ENCODE measurements around the gene DGKB.

Gene DGKB

DNA sequence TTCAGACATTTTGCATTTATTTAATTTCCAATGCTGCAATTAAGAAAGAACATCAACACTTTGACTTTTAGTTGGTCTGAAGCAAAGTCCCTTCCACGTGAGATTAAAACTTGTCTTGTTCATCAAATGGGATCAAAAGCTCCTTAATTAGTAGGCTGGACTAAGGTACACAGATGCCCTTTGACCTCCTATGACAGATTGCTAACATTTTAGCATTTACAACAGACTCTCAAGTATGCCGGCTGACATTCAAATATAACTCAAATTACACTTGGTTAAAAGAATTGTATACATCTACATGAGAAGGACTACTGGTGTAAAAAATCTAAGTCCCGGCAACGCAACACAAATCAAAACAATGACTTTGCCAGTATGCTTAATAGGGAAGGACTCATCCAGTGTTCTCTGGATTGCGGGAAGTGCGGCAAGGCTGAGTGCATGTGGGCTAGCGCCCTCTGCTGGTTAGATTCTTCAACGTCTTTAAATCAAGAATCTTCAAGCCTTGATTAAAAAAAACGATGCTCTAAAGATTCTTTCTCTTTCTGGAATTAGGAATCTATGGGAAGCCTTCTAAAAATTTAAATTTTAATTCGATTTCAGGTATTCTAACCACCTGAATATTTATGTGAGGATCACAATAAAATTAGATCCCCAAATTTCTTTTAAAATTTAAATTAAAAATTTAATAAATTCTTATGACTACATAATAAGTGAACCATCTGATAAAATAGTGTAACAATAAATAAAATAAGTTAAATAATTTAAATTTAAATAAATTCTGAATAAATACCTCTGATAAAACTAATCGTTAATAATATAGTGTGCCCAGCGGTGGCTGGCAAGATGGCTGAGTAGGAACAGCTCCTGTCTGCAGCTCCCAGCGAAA is 444.7 kb downstream of the DGKB start:
- DNase-seq, result peak; percentile 48 to 52 (median 51)

DNA sequence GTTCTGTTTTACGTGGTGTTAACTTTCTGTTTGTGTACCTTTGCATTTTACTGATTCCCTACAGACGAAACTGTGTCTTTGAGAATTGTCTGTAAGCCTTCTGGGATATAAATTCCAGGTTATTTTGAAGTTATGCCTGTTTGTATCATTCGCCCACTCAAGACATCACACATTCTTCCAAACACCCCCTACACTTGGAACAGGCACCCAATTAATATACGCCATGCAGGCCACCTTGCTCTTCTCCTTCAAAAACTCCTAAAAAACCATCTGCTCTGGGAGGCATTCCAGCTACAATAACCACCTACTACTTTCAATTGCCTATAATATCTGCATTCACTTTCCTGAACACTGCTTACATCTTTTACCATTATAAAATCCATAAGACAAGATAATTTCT is 453.3 kb downstream of the DGKB start:
- no peaks in the 10 kb centered on the region for H3K36me3 Mint-ChIP-seq (ENCODE audit: insufficient read depth)
- no peaks in the 10 kb centered on the region for H3K9me3 Mint-ChIP-seq
- no peak overlapping the region for H3K4me3 Mint-ChIP-seq
- ATAC-seq (replicated peaks), result no peak
- H3K27ac Mint-ChIP-seq, result no peak overlapping the region
- DNase-seq, result no peak
- peaks cover 0 to 6% of the 10 kb centered on the region in 2 donors for H3K27me3 Mint-ChIP-seq
- peaks cover 0 to 6% of the 10 kb centered on the region in 2 donors for H3K4me1 Mint-ChIP-seq (ENCODE audit: low read depth in 2 of 2)

More for the DNA sequence above, 444.7 kb downstream of the DGKB start:
- Mint-ChIP-seq H3K27ac (no peak overlapping the region), H3K4me1 (ENCODE audit: low read depth in 2 of 2) (peaks cover 0 to 3% of the 10 kb centered on the region in 2 donors), H3K9me3 (no peaks in the 10 kb centered on the region), H3K4me3 (no peak overlapping the region), H3K36me3 (ENCODE audit: insufficient read depth) (no peaks in the 10 kb centered on the region), H3K27me3 (peaks cover 0 to 4% of the 10 kb centered on the region in 2 donors)
- peak; percentile 59 for ATAC-seq (replicated peaks)

- no peak for DNase-seq
Measured at GRCh38 chr7:14446829-14447228, 455.7 kb downstream of the DGKB start.

GRCh38 chr7:14446219-14446618 is 456.3 kb downstream of the DGKB start:
- ATAC-seq (replicated peaks), result no peak
- no peak overlapping the region for H3K4me3 Mint-ChIP-seq
- H3K27ac Mint-ChIP-seq, result no peak overlapping the region
- no peaks in the 10 kb centered on the region for H3K36me3 Mint-ChIP-seq (ENCODE audit: insufficient read depth)
- no peaks in the 10 kb centered on the region for H3K9me3 Mint-ChIP-seq
- peaks cover 0 to 6% of the 10 kb centered on the region in 2 donors for H3K27me3 Mint-ChIP-seq
- peaks cover 0 to 6% of the 10 kb centered on the region in 2 donors for H3K4me1 Mint-ChIP-seq (ENCODE audit: low read depth in 2 of 2)
- no peak for DNase-seq

More at GRCh38 chr7:14446829-14447228, 455.7 kb downstream of the DGKB start:
- H3K4me1 Mint-ChIP-seq (ENCODE audit: low read depth in 2 of 2), result peaks cover 0 to 6% of the 10 kb centered on the region in 2 donors
- no peaks in the 10 kb centered on the region for H3K9me3 Mint-ChIP-seq
- H3K27me3 Mint-ChIP-seq, result peaks cover 0 to 6% of the 10 kb centered on the region in 2 donors
- peak; percentile 81 for ATAC-seq (replicated peaks)
- no peak overlapping the region for H3K27ac Mint-ChIP-seq
- no peaks in the 10 kb centered on the region for H3K36me3 Mint-ChIP-seq (ENCODE audit: insufficient read depth)
- H3K4me3 Mint-ChIP-seq, result no peak overlapping the region

DNA sequence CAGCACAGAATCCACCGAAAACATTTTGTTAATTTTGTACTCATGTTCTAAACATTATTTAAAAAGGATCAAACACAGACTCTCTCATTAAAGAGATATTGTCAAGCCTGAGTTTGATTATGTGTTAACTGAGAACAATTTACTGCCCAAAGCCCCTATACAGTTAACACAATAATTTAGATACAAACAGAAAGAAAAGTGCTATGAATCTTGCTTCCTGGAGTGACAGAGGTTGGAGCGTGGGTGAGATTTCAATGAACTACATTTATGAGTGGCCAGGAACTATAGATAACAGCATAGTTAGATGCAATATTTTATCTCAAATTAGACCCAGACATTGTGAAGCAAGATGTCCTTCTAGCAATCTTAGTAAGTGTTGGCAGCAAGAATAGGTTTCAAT is 464.2 kb downstream of the DGKB start:
- Mint-ChIP-seq H3K4me3 (no peak overlapping the region), H3K36me3 (ENCODE audit: insufficient read depth) (no peaks in the 10 kb centered on the region), H3K27me3 (no peaks in the 10 kb centered on the region), H3K27ac (no peak overlapping the region), H3K9me3 (no peaks in the 10 kb centered on the region), H3K4me1 (ENCODE audit: low read depth in 2 of 2) (no peaks in the 10 kb centered on the region)
- DNase-seq, result no peak
- ATAC-seq (replicated peaks), result no peak

GRCh38 chr7:14436878-14437277 is 465.7 kb downstream of the DGKB start:
- H3K4me3 Mint-ChIP-seq, result no peak overlapping the region
- H3K36me3 Mint-ChIP-seq (ENCODE audit: insufficient read depth), result no peaks in the 10 kb centered on the region
- no peaks in the 10 kb centered on the region for H3K27me3 Mint-ChIP-seq
- no peak for DNase-seq
- ATAC-seq (replicated peaks), result no peak
- no peaks in the 10 kb centered on the region for H3K9me3 Mint-ChIP-seq
- H3K4me1 Mint-ChIP-seq (ENCODE audit: low read depth in 2 of 2), result no peaks in the 10 kb centered on the region
- H3K27ac Mint-ChIP-seq, result no peak overlapping the region

- H3K36me3 Mint-ChIP-seq (ENCODE audit: insufficient read depth), result no peaks in the 10 kb centered on the region
- no peaks in the 10 kb centered on the region for H3K4me1 Mint-ChIP-seq (ENCODE audit: low read depth in 2 of 2)
- no peak overlapping the region for H3K27ac Mint-ChIP-seq
- ATAC-seq (replicated peaks), result no peak
- no peaks in the 10 kb centered on the region for H3K9me3 Mint-ChIP-seq
- no peak for DNase-seq
- no peak overlapping the region for H3K4me3 Mint-ChIP-seq
- no peaks in the 10 kb centered on the region for H3K27me3 Mint-ChIP-seq
Measured at GRCh38 chr7:14432924-14433323, 469.6 kb downstream of the DGKB start.

GRCh38 chr7:14430926-14431325 is 471.6 kb downstream of the DGKB start:
- no peak for DNase-seq
- ATAC-seq (replicated peaks), result no peak
- Mint-ChIP-seq H3K36me3 (ENCODE audit: insufficient read depth) (no peaks in the 10 kb centered on the region), H3K9me3 (no peaks in the 10 kb centered on the region), H3K27ac (no peak overlapping the region), H3K27me3 (no peaks in the 10 kb centered on the region), H3K4me3 (no peak overlapping the region), H3K4me1 (ENCODE audit: low read depth in 2 of 2) (no peaks in the 10 kb centered on the region)

GRCh38 chr7:14425559-14425958 is 477.0 kb downstream of the DGKB start:
- Mint-ChIP-seq H3K4me3 (no peak overlapping the region), H3K36me3 (ENCODE audit: insufficient read depth) (no peaks in the 10 kb centered on the region), H3K4me1 (ENCODE audit: low read depth in 2 of 2) (peaks cover 0 to 3% of the 10 kb centered on the region in 2 donors), H3K27ac (no peak overlapping the region), H3K27me3 (no peaks in the 10 kb centered on the region), H3K9me3 (no peaks in the 10 kb centered on the region)
- DNase-seq (no peak), ATAC-seq (replicated peaks) (no peak)

DNA sequence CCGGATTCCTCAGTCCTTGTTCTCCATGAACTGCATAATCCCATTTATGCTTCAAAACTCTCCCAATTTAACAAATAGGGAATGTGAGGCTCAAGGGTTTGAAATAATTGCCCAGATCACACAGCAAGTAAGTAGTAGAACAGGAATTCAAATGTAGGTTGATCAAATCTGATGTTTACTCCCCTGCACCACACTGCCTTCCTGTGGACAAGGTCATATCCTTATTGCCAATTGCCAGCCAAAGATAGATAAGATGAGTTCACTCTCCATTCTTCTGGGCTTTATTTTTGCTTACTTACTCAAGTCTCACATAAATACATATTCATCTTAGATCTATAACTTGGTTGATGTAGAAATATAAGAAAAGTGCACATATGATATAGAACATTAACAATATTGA is 477.9 kb downstream of the DGKB start:
- H3K27ac Mint-ChIP-seq, result no peak overlapping the region
- H3K4me1 Mint-ChIP-seq (ENCODE audit: low read depth in 2 of 2), result peaks cover 0 to 4% of the 10 kb centered on the region in 2 donors
- no peaks in the 10 kb centered on the region for H3K27me3 Mint-ChIP-seq
- H3K36me3 Mint-ChIP-seq (ENCODE audit: insufficient read depth), result no peaks in the 10 kb centered on the region
- ATAC-seq (replicated peaks) (no peak), DNase-seq (no peak)
- no peaks in the 10 kb centered on the region for H3K9me3 Mint-ChIP-seq
- H3K4me3 Mint-ChIP-seq, result no peak overlapping the region

DNA sequence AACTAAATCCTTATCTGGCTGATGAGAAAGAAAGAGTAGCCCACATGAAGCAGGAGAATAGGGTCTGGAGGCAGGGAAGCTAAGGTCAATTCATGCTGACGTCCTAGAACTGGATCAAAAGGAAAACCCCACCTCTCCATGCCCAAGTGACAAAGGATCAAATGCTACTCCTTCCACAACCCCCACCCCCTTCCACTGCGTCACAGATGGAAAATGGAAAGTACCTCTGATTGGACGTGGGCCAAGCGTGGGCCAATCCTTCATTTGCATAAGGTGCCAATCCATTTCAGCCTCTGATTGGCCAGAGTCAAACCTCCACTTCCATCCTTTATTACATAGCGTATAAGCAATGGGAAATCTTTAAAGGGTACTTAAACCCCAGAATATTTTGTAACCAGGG is 481.8 kb downstream of the DGKB start:
- Mint-ChIP-seq H3K27ac (no peak overlapping the region), H3K9me3 (no peaks in the 10 kb centered on the region), H3K36me3 (ENCODE audit: insufficient read depth) (no peaks in the 10 kb centered on the region), H3K27me3 (no peaks in the 10 kb centered on the region), H3K4me1 (ENCODE audit: low read depth in 2 of 2) (peaks cover 0 to 4% of the 10 kb centered on the region in 2 donors), H3K4me3 (no peak overlapping the region)
- DNase-seq (no peak), ATAC-seq (replicated peaks) (no peak)

DNA sequence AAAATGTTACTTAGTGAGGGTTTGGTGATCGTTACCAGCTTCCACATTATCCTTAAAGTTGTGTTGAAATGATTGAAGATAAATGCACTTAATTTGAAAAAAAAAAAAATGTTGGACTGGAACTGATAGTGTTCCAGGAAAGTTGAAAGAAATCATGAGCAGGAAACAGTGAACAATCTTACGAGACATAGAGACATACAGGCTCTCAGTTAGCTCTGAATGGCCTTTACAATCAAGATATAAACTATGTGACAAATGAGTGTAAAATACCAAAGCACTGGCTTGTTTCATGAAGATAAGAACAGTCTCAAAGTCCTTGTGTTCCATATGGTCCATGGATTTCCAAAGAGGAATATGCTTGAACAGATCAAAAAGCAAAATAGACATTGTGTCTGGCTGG is 483.0 kb downstream of the DGKB start:
- peaks cover 0 to 4% of the 10 kb centered on the region in 2 donors for H3K4me1 Mint-ChIP-seq (ENCODE audit: low read depth in 2 of 2)
- DNase-seq, result no peak
- no peak for ATAC-seq (replicated peaks)
- H3K27ac Mint-ChIP-seq, result no peak overlapping the region
- H3K9me3 Mint-ChIP-seq, result no peaks in the 10 kb centered on the region
- H3K4me3 Mint-ChIP-seq, result no peak overlapping the region
- no peaks in the 10 kb centered on the region for H3K27me3 Mint-ChIP-seq
- H3K36me3 Mint-ChIP-seq (ENCODE audit: insufficient read depth), result no peaks in the 10 kb centered on the region

DNA sequence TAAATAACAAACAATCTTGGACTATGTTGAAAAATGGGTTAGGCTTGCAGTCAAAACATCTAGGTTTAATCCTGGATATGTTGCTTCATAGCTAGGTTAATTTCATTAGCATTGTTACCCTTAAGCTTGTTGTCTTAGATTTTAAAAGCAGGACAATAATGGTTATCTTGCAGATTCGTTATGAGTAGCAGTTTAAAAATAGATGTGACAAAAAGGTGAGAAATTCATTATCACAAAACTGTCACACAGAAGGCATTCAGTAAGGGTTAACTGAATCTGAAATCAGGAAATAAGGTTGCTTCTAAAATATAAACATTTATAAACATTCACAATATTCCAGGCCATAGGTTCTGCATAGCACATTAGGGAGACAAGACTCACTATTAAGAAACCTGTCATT is 483.9 kb downstream of the DGKB start:
- no peak for ATAC-seq (replicated peaks)
- H3K36me3 Mint-ChIP-seq (ENCODE audit: insufficient read depth), result no peaks in the 10 kb centered on the region
- no peaks in the 10 kb centered on the region for H3K9me3 Mint-ChIP-seq
- H3K4me1 Mint-ChIP-seq (ENCODE audit: low read depth in 2 of 2), result peaks cover 0 to 4% of the 10 kb centered on the region in 2 donors
- no peak overlapping the region for H3K4me3 Mint-ChIP-seq
- no peak overlapping the region for H3K27ac Mint-ChIP-seq
- no peak for DNase-seq
- no peaks in the 10 kb centered on the region for H3K27me3 Mint-ChIP-seq

- Mint-ChIP-seq H3K36me3 (ENCODE audit: insufficient read depth) (no peaks in the 10 kb centered on the region), H3K9me3 (no peaks in the 10 kb centered on the region), H3K27me3 (no peaks in the 10 kb centered on the region), H3K4me1 (ENCODE audit: low read depth in 2 of 2) (no peaks in the 10 kb centered on the region), H3K4me3 (no peak overlapping the region), H3K27ac (no peak overlapping the region)
- ATAC-seq (replicated peaks) (no peak), DNase-seq (no peak)
Measured at GRCh38 chr7:14414274-14414986, 488.1 kb downstream of the DGKB start.

Measured in effector memory CD8-positive, alpha-beta T cell (primary cell).